Endothelial cell of umbilical vein (primary cell): ENCODE measurements around the gene TIPARP. TPM values are rescaled to one million over a fixed set of nuclear protein-coding genes. Genes with fewer than 3 reads are reported as not detected.
"Not testable (repeated sequence)": the region's sequence is repeated elsewhere in the genome, so short reads cannot be mapped to it uniquely, and the experiment has no call there.

Source experiments
- BruUV-seq: library from RNA; stranded (reverse); fragments of 400-500 nt; replicated peaks from 2 replicates; lab custom pipeline; 2021; lab: Mats Ljungman, UMichigan
- CTCF ChIA-PET: fragments of 300-600, 350-600 bp; sonication (Branson Sonifier 250); formaldehyde crosslinking; loops from one replicate; lab custom pipeline; 2021; ENCODE audit warnings: antibody characterized with exemption, inconsistent platforms; lab: Charles Lee
- POLR2A ChIA-PET: fragments of 300-600, 350-600 bp; sonication (Branson Sonifier 250); formaldehyde crosslinking; loops from one replicate; lab custom pipeline; 2021; ENCODE audit warnings: antibody characterized with exemption, inconsistent platforms; lab: Charles Lee
- DNase-seq: peaks from one replicate; pipeline ENCODE4 v3.0.0-alpha.2; 2011; ENCODE audit warnings: low read depth, low spot score
- FAIRE-seq: peaks from 2 replicates; lab custom pipeline; 2011; peaks lifted over from hg19 to GRCh38; lab: Jason Lieb, UNC
- H2AFZ ChIP-seq: 2 replicates; pipeline ENCODE4 v1.6.0; 2012; ENCODE audit warnings: low read depth, low read length, control low read depth, inconsistent platforms
- H3K27ac ChIP-seq: 2 replicates; pipeline ENCODE4 v1.5.1; 2011; ENCODE audit warnings: low read depth, mild to moderate bottlenecking, control low read depth, low read length, moderate library complexity; ENCODE audit not compliant: insufficient read depth
- H3K27me3 ChIP-seq, 2 experiments: 2 replicates each; pipeline versions ENCODE4 v1.6.0 to v1.6.1; 2011; ENCODE audit warnings: low read length in 2 of 2, mixed read lengths in 1 of 2; ENCODE audit not compliant: control insufficient read depth in 2 of 2, insufficient read depth in 2 of 2
- H3K36me3 ChIP-seq, 2 experiments: 2 replicates in 1 of 2; 3 replicates in 1 of 2; pipeline ENCODE4 v1.5.1; 2011; ENCODE audit warnings: low read length in 2 of 2, mild to moderate bottlenecking in 1 of 2, moderate library complexity in 1 of 2; ENCODE audit not compliant: control insufficient read depth in 2 of 2, insufficient read depth in 2 of 2; ENCODE audit errors: extremely low read depth in 1 of 2
- H3K4me1 ChIP-seq: 3 replicates; pipeline ENCODE4 v1.5.1; 2011; ENCODE audit warnings: mild to moderate bottlenecking, low read length; ENCODE audit not compliant: control insufficient read depth, insufficient read depth; ENCODE audit errors: extremely low read depth
- H3K4me2 ChIP-seq: 2 replicates; pipeline ENCODE4 v1.6.1; 2011; ENCODE audit warnings: low read length, control low read depth, mixed read lengths; ENCODE audit not compliant: insufficient read depth
- H3K4me3 ChIP-seq, 3 experiments: fragments of 200-600 bp in 1 of 3; sonication (generic), shearing (Covaris generic) in 1 of 3; replicated peaks in 1 of 3; 2 replicates each; pipeline ENCODE4 v1.5.1; 2011 to 2016; ENCODE audit warnings: control low read depth in 3 of 3, low read length in 3 of 3, mild to moderate bottlenecking in 2 of 3, inconsistent platforms in 1 of 3, low read depth in 1 of 3, moderate library complexity in 1 of 3; ENCODE audit not compliant: insufficient read depth in 1 of 3
- H3K79me2 ChIP-seq: 2 replicates; pipeline ENCODE4 v1.6.0; 2012; ENCODE audit warnings: low read length, inconsistent platforms; ENCODE audit not compliant: control insufficient read depth, insufficient read depth
- H3K9ac ChIP-seq: replicated peaks from 2 replicates; pipeline ENCODE3; 2011; ENCODE audit warnings: low read length, control low read depth; ENCODE audit not compliant: insufficient read depth; ENCODE audit errors: extremely low read depth
- H3K9me1 ChIP-seq: replicated peaks from 3 replicates; pipeline ENCODE4 v1.6.0; 2011; ENCODE audit warnings: mild to moderate bottlenecking, low read length; ENCODE audit not compliant: control insufficient read depth, insufficient read depth; ENCODE audit errors: extremely low read depth
- H3K9me3 ChIP-seq: replicated peaks from 2 replicates; pipeline ENCODE4 v1.5.1; 2012; ENCODE audit warnings: low read length, inconsistent platforms; ENCODE audit not compliant: control insufficient read depth, insufficient read depth
- H4K20me1 ChIP-seq: replicated peaks from 2 replicates; pipeline ENCODE3; 2011; ENCODE audit warnings: mild to moderate bottlenecking, low read length; ENCODE audit not compliant: control insufficient read depth, insufficient read depth; ENCODE audit errors: extremely low read depth
- EZH2 ChIP-seq: IDR thresholded peaks from 2 replicates; pipeline ENCODE4 v1.6.1; 2012; ENCODE audit warnings: borderline replicate concordance, low read depth, mild to moderate bottlenecking, moderate library complexity, low read length, inconsistent platforms; ENCODE audit not compliant: severe bottlenecking
- FOS ChIP-seq: IDR thresholded peaks from 2 replicates; pipeline ENCODE4 v1.6.1; 2011; ENCODE audit warnings: mild to moderate bottlenecking, low read length, moderate library complexity, borderline replicate concordance; ENCODE audit not compliant: insufficient read depth
- GATA2 ChIP-seq: IDR thresholded peaks from 2 replicates; pipeline ENCODE4 v1.7.0; 2011; ENCODE audit warnings: low read depth, mild to moderate bottlenecking, moderate library complexity, mixed read lengths, low read length; ENCODE audit not compliant: insufficient read length, insufficient read depth
- JUN ChIP-seq: IDR thresholded peaks from 2 replicates; pipeline ENCODE4 v1.6.1; 2011; ENCODE audit warnings: borderline replicate concordance, low read depth; ENCODE audit not compliant: insufficient read length, insufficient read depth
- MYC ChIP-seq: IDR thresholded peaks from one replicate; pipeline ENCODE4 v1.6.1; 2011; ENCODE audit warnings: mild to moderate bottlenecking, low read depth, low read length
- POLR2A ChIP-seq: IDR thresholded peaks from 2 replicates; pipeline ENCODE4 v1.6.1; 2012; ENCODE audit warnings: low read depth, mild to moderate bottlenecking, control low read depth, low read length
- POLR2AphosphoS5 ChIP-seq: IDR thresholded peaks from 2 replicates; pipeline ENCODE4 v1.6.1; 2012; ENCODE audit warnings: low read depth, mild to moderate bottlenecking, control low read depth, low read length, moderate library complexity; ENCODE audit not compliant: insufficient read depth
- dilution Hi-C: fragments of 300-500 bp; cut with MboI; formaldehyde crosslinking; loops from one replicate; pipeline ENCODE4 v1.15.0; 2019; ENCODE audit warnings: low sequenced_read_pairs; ENCODE audit not compliant: extremely low pct_ligation_motif_present
- intact Hi-C: fragments of 100-400 bp; cut with micrococcal nuclease; formaldehyde crosslinking; loops from one replicate; pipeline ENCODE4 v1.10.0; 2022
- polyA plus RNA-seq, 4 experiments: library from polyadenylated mRNA; depleted of rRNA in 3 of 4; stranded (reverse) in 3 of 4; unstranded in 1 of 4; fragments of >200 nt; gene quantifications; 2 replicates each; pipeline versions ENCODE4 v1.2.1 to v1.2.3, GENCODE V29; 2011 to 2012; ENCODE audit warnings: missing spikeins in 1 of 4
- total RNA-seq: library from RNA; stranded (reverse); gene quantifications from 2 replicates; pipeline ENCODE4 v1.2.3, GENCODE V29; 2021
- TF ChIP-seq, protein P1 (sequence below), 2 donors: IDR thresholded peaks; 1 replicate in 1 of 2; 2 replicates in 1 of 2; pipeline ENCODE4 v1.5.1; 2011; ENCODE audit warnings: low read length in 2 of 2, mild to moderate bottlenecking in 2 of 2, moderate library complexity in 2 of 2, control low read depth in 1 of 2, inconsistent platforms in 1 of 2, low read depth in 1 of 2; ENCODE audit not compliant: insufficient read depth in 1 of 2; ENCODE audit errors: extremely low read depth in 1 of 2
- TF ChIP-seq, protein P2 (sequence below): IDR thresholded peaks from 2 replicates; pipeline ENCODE4 v1.6.1; 2011; ENCODE audit not compliant: insufficient read depth, insufficient read length

TIPARP gene
- total and polyA plus RNA-seq, 2 donors (not counting 3 experiments of a cell fraction or from before 2014, with no cell fraction given), result 9.1 to 21.2 TPM

DNA sequence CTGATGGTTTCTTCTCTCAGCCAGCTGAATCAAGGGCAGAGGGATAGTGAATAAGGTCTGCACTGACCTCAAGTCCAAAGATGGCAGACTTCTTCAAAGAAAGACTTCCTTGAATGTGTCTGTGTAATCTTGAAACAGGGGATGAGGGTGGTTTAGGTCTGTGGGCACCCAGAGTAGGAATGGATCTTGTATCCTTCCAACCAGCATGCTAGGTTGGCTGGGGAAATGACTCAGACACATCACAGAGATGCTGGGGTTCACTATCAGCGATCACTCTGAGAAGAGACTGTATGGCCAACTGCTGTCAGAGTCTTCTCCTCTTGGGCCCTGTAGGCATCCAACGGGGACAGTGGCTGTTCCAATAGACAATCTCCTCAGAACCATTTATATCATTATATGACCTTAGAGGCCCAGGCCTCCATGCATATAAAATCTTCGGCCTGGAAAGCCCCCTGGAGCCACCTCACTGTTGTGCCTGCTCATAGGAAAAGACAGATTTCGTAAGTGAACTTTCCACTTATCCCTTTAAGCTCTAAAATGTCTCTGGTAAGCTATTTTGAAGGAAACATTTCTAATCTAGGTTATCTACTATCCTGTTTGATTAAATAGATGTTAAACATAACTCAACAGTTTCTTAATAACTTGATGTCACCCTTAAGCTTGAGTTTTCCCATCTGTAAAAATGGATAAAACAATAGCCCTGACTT is 58.5 kb downstream of the TIPARP start:
- dilution Hi-C loops (no loop called here), intact Hi-C loops (no loop called here)
- Histone ChIP-seq H3K36me3 (no peaks in the 10 kb centered on the region), H3K27me3 (no peaks in the 10 kb centered on the region), H3K9me1 (no peaks in the 10 kb centered on the region), H4K20me1 (no peaks in the 10 kb centered on the region), H2AFZ (no peak overlapping the region), H3K4me2 (no peak overlapping the region), H3K4me3 (no peak overlapping the region), H3K4me1 (no peaks in the 10 kb centered on the region), H3K79me2 (no peaks in the 10 kb centered on the region), H3K9me3 (no peaks in the 10 kb centered on the region), H3K9ac (no peak overlapping the region), H3K27ac (no peak overlapping the region)
- DNase-seq, result no peak
- ChIA-PET POLR2A (no interaction called here), CTCF (interaction anchor here (1.6 kb wide), 1 partner anchor 9 kb away, joined by 4 read pairs; no protein-coding TSS in a partner anchor)
- no peak for TF ChIP-seq POLR2AphosphoS5
- TF ChIP-seq EZH2, result no peak
- TF ChIP-seq MYC, result no peak
- no peak for TF ChIP-seq FOS
- no peak for TF ChIP-seq JUN
- TF ChIP-seq, protein P1, sequence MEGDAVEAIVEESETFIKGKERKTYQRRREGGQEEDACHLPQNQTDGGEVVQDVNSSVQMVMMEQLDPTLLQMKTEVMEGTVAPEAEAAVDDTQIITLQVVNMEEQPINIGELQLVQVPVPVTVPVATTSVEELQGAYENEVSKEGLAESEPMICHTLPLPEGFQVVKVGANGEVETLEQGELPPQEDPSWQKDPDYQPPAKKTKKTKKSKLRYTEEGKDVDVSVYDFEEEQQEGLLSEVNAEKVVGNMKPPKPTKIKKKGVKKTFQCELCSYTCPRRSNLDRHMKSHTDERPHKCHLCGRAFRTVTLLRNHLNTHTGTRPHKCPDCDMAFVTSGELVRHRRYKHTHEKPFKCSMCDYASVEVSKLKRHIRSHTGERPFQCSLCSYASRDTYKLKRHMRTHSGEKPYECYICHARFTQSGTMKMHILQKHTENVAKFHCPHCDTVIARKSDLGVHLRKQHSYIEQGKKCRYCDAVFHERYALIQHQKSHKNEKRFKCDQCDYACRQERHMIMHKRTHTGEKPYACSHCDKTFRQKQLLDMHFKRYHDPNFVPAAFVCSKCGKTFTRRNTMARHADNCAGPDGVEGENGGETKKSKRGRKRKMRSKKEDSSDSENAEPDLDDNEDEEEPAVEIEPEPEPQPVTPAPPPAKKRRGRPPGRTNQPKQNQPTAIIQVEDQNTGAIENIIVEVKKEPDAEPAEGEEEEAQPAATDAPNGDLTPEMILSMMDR (IDR thresholded peaks at IDR 0.05; ENCODE audit: extremely low read depth in 1 of 2, insufficient read depth in 1 of 2, low read depth in 1 of 2, low read length in 2 of 2), result no peak
- no peak for TF ChIP-seq POLR2A
- TF ChIP-seq GATA2, result no peak
- TF ChIP-seq, protein P2, sequence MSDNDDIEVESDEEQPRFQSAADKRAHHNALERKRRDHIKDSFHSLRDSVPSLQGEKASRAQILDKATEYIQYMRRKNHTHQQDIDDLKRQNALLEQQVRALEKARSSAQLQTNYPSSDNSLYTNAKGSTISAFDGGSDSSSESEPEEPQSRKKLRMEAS, result no peak
- no TSS peak for BruUV-seq
- FAIRE-seq, result no peak

DNA sequence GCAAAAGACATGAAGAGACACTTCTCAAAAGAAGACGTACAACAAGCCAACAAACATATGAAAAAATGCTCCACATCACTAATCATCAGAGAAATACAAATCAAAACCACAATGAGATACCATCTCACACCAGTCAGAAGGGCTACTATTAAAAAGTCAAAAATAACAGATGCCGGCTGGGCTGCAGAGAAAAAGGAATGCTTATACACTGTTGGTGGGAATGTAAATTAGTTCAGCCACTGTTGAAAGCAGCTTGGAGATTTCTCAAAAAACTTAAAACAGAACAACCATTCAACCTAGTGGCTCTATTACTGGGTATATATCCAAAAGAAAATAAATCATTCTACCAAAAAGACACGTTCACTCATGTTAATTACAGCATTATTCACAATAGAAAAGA is 60.3 kb downstream of the TIPARP start:
- CTCF ChIA-PET, result interaction anchor here (1.6 kb wide), 1 partner anchor 11 kb away, joined by 4 read pairs; no protein-coding TSS in a partner anchor
- H3K4me3 ChIP-seq, POLR2A ChIA-PET, H3K27me3 ChIP-seq, DNase-seq, BruUV-seq, H3K4me1 ChIP-seq, H4K20me1 ChIP-seq, H3K79me2 ChIP-seq, H3K36me3 ChIP-seq, H3K27ac ChIP-seq, FAIRE-seq, H3K9me1 ChIP-seq, H2AFZ ChIP-seq, H3K9ac ChIP-seq, H3K9me3 ChIP-seq, dilution Hi-C loops, intact Hi-C loops, H3K4me2 ChIP-seq: not testable (repeated sequence)
